A172 (cell line): ENCODE results near the gene FGGY. TPM values are rescaled to one million over a fixed set of nuclear protein-coding genes. Genes with fewer than 3 reads are reported as not detected.
"Not testable (repeated sequence)": the region's sequence is repeated elsewhere in the genome, so short reads cannot be mapped to it uniquely, and the experiment has no call there.

Experiments
- DNase-seq: peaks from one replicate; pipeline ENCODE4 v3.0.0-alpha.2; 2015; ENCODE audit warnings: low spot score
- total RNA-seq: library from RNA; depleted of rRNA; stranded (reverse); fragments of >200 nt; shearing (Covaris generic); gene quantifications from 2 replicates; pipeline ENCODE4 v1.2.3, GENCODE V29; 2014

Gene FGGY
- total RNA-seq, 1 experiment from 2014 or later, result 15.3 TPM

DNA sequence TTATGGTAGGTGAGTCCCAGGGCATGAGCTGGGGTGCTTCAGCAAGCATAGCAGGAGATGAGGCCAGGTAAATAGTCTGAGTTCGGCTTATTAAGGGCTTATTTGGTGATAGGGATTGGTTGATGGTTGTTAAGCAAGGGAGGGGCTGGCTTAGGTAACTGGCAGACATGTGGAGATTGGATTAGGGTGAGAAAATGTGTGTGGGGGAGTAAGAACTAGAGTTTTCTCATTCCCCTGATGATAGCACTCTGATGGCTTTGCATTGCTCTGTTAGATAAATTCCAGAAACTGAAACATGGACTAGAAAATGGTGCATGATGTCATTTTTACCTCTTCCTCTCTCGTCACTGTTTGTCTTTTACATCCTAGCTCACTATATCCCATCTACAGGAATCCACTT, 53.6 kb downstream of the FGGY start:
- DNase-seq, result no peak

GRCh38 chr1:59352065-59352464, 55.2 kb downstream of the FGGY start:
- DNase-seq, result no peak

DNA sequence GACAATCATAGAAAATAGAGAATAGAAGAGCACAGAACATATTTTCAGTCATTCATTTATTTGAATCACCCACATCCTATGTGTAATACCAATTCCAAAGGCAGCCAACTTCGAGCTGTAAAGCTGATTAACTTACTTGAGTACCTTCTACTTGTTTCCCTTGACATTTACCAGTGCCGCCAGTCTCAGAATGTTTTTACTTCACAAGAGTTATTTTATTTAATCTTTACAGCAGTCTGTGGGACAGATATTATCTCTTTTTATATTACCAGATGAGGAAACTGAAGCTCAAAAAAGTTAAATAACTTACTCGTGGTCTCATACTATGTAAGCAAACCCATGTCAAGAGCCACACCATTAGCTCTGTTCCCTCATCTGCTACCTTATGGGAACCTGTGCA, 56.6 kb downstream of the FGGY start:
- DNase-seq, result no peak

- not testable (repeated sequence) for DNase-seq
Measured at GRCh38 chr1:59354239-59354638, 57.3 kb downstream of the FGGY start.

GRCh38 chr1:59354709-59355337, 57.9 kb downstream of the FGGY start:
- no peak for DNase-seq

- DNase-seq, result no peak
Measured at GRCh38 chr1:59355361-59355760, 58.5 kb downstream of the FGGY start.

- DNase-seq, result no peak
Measured at GRCh38 chr1:59356627-59357026, 59.7 kb downstream of the FGGY start.

- DNase-seq, result no peak
Measured at GRCh38 chr1:59357645-59358320, 60.9 kb downstream of the FGGY start.

GRCh38 chr1:59359325-59359724, 62.4 kb downstream of the FGGY start:
- DNase-seq, result no peak

- DNase-seq, result peak; percentile 74
Measured at GRCh38 chr1:59360170-59360569, 63.3 kb downstream of the FGGY start.

- no peak for DNase-seq
Measured at GRCh38 chr1:59360729-59361128, 63.8 kb downstream of the FGGY start.

DNA sequence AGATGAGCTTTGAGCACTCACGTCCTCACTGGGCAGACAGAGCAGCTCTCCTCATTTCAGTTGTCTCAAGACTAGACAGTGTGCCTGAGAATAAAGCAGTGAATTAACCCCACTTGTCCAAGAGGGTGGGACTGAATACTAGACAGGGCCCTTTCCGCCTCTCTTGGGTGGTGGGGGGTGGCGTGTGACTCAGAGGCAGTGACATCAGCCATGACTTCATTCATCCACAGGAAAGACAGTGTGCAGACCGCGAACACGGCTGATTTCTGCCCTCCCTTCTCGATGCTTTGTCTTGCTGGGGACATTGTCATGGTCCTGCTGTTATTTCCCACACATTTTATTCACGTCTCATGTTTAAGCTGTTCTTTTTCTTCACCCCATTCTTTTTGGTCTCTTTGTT, 64.9 kb downstream of the FGGY start:
- peak; percentile 8 for DNase-seq

GRCh38 chr1:59364037-59364436, 67.1 kb downstream of the FGGY start:
- DNase-seq, result no peak

- no peak for DNase-seq
Measured at GRCh38 chr1:59366346-59366745, 69.5 kb downstream of the FGGY start.

DNA sequence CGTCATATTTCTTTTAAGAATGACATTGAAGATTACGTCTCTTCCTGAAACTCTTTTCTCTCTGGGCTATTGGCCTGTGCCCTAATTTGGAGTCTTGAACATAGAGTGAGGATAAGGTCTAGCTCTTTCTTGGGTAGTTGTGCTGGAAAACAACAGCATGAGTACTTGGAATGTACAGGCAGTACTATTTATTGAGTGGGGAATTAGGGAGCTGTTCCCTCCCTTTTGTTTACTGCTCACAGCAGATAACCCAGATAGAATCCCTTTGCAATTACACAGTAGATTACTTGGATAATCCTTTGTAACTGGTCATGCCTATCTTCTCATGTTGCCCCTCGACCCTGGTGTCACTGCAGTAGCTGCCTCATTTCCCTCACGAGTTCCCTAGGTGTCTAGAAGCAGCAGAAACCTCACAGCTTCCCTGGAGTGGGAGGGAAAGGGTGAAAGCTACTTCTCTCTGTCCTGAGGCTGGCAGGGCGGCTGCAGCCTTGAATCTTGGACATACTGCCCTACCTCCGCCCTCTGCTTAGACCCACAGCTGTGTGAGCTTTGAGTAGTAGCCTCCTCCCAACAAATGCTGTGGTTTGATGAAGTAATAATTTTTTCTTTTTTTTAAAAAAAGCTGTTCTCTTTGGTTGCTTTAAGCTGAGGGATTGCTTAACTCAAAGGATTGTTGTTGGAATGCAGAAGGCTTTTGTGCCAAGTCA, 70.6 kb downstream of the FGGY start:
- peak; percentile 16 for DNase-seq

DNA sequence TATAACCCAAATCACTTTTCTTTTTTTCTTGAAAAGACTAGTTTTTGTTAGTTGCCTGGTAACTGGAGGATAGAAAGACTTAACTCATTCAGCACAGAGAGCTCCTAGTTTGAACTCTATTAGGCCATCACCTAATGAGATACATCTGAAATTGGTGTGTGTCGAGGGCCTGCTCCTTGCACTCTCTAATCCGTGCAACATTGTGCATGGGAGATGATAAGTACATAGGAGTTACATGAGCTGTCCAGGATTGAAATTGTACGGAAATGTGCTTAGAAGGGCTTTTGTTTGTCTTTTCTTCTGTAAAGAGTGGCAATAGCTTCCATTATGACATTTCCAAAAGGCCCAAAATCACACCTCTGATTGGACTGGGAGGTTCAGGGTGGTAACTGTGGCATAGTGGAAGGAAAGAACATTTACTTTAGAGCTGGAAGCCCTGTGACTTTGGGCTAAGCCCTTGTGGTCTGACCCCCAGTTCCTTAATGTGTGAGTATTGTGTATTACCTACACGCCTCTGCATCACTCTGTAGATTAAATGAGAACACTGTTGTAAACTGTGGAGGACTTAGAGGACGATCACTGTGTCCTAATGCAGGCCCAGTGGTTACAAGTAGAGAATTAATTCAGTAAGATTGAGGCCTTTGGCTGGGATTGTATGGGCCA, 71.2 kb downstream of the FGGY start:
- no peak for DNase-seq

DNA sequence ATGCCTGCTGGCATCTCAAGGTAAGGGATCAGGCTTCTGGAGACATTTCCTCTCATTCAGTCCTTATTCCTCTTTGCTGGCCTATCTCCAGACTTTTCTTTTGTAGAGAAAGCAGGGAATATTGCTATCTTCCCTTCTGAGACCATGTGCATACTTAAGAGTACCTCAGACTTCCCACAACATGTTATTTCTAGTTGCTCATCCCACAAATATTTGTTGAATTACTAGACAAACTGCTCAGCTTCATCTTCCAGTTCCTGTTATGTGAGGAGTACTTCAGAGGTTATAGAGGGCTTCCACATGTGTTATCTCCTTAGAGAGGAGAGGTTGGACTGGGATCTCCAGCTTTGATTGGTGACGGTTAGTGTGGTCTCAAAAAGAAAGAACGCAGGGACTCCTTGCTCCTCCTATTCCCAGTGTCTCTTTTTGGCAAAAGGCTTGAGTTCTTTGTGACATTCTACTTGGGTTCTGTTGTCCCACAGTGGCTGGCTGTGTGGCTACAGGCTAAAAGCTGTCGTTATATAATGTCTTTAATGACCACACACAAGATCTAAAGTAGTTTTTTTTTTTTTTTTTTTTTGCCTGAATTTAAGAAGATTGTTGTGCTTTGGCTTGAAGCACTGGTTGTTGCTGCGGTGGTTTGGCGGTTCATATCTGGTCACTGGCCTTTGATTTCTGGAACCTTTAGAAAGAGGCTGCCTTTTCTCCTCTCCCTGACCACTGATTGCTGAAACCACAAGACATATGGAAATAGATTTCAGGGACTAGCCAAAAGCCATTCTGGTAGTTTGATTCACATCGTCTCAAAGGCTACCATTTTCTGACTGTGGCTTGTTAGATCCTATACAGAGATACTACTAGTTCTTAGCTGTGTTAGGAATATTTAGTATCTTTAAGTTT, 78.7 kb downstream of the FGGY start:
- DNase-seq, result peak; percentile 97

DNA sequence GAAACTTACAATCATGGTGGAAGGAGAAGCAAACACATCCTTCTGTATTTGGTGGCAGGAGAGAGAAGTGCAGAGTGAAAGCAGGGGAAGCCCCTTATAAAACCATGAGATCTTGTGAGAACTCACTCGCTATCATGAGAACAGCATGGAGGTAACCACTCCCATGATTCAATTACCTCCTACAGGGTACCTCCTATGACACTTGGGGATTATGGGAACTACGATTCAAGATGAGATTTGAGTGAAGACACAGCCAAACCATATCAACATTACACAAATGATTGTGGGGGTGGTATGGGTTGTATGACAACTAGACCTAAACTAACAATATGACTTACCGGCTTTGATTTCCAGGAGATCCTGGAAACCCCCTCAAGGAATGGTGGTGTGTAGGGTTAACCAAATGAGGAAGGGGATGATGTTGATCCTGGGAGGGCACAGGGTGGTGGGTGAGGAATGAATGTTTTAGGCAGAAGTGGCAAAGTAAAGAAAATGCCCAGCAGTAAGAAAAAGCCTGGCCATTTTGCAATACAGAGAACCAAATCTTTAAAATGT, 80.5 kb downstream of the FGGY start:
- no peak for DNase-seq

GRCh38 chr1:59378621-59379370, 81.9 kb downstream of the FGGY start:
- no peak for DNase-seq

- no peak for DNase-seq
Measured at GRCh38 chr1:59379371-59379728, 82.5 kb downstream of the FGGY start.

GRCh38 chr1:59383963-59384362, 87.1 kb downstream of the FGGY start:
- no peak for DNase-seq
